ENCODE data around the gene ZNF586.
"Not testable (repeated sequence)": the region's sequence is repeated elsewhere in the genome, so short reads cannot be mapped to it uniquely, and the experiment has no call there.

The ZNF586 gene

GRCh38 chr19:57807541-57807940 is 38.1 kb downstream of the ZNF586 start:
- TF ChIP-seq, protein P1, sequence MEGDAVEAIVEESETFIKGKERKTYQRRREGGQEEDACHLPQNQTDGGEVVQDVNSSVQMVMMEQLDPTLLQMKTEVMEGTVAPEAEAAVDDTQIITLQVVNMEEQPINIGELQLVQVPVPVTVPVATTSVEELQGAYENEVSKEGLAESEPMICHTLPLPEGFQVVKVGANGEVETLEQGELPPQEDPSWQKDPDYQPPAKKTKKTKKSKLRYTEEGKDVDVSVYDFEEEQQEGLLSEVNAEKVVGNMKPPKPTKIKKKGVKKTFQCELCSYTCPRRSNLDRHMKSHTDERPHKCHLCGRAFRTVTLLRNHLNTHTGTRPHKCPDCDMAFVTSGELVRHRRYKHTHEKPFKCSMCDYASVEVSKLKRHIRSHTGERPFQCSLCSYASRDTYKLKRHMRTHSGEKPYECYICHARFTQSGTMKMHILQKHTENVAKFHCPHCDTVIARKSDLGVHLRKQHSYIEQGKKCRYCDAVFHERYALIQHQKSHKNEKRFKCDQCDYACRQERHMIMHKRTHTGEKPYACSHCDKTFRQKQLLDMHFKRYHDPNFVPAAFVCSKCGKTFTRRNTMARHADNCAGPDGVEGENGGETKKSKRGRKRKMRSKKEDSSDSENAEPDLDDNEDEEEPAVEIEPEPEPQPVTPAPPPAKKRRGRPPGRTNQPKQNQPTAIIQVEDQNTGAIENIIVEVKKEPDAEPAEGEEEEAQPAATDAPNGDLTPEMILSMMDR (IDR thresholded peaks at IDR 0.05; ENCODE audit: control extremely low read depth, extremely low read depth, low read depth, missing control alignments), result no peak
- POLR2A ChIA-PET, result interaction anchor here (0.6 kb wide), 1 partner anchor 36 kb away, joined by 4 read pairs; no protein-coding TSS in a partner anchor

GRCh38 chr19:57810410-57811295 is 41.2 kb downstream of the ZNF586 start:
- CTCF ChIA-PET, result not testable (repeated sequence)

More at GRCh38 chr19:57807541-57807940, 38.1 kb downstream of the ZNF586 start:
- CTCF ChIA-PET, result no interaction called here
- no peak for DNase-seq (ENCODE audit: extremely low spot score)

DNA sequence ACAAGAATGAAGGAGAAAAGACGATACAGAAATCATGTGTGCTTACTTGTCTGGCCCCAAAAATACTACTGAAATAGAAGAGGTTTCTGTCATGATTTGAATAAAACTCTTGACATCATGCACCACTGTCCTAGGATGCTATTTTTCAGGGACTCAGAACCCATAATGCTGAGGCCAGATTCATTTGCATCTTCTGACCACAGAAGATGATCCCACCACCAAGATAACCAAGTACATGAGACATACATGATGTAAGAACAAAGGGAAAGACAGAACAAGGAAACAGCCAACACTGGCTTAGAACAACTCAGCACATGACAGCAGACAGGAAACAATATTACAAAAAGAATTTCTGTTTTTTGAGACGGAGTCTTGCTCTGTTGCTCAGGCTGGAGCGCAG is 42.8 kb downstream of the ZNF586 start:
- TF ChIP-seq, protein P1 (IDR thresholded peaks at IDR 0.05; ENCODE audit: control extremely low read depth, extremely low read depth, low read depth, missing control alignments), result no peak
- ChIA-PET POLR2A (interaction anchor here (0.6 kb wide), 3 partner anchors 36 to 138 kb away, joined by 3 to 4 read pairs (median 4); no protein-coding TSS in a partner anchor), CTCF (no interaction called here)
- peak; percentile 32 for DNase-seq (ENCODE audit: extremely low spot score)

More at GRCh38 chr19:57810410-57811295, 41.2 kb downstream of the ZNF586 start:
- POLR2A ChIA-PET, result interaction anchor here (0.6 kb wide), 1 partner anchor 382 kb away, joined by 3 read pairs; no protein-coding TSS in a partner anchor
- not testable (repeated sequence) for DNase-seq (ENCODE audit: extremely low spot score)

DNA sequence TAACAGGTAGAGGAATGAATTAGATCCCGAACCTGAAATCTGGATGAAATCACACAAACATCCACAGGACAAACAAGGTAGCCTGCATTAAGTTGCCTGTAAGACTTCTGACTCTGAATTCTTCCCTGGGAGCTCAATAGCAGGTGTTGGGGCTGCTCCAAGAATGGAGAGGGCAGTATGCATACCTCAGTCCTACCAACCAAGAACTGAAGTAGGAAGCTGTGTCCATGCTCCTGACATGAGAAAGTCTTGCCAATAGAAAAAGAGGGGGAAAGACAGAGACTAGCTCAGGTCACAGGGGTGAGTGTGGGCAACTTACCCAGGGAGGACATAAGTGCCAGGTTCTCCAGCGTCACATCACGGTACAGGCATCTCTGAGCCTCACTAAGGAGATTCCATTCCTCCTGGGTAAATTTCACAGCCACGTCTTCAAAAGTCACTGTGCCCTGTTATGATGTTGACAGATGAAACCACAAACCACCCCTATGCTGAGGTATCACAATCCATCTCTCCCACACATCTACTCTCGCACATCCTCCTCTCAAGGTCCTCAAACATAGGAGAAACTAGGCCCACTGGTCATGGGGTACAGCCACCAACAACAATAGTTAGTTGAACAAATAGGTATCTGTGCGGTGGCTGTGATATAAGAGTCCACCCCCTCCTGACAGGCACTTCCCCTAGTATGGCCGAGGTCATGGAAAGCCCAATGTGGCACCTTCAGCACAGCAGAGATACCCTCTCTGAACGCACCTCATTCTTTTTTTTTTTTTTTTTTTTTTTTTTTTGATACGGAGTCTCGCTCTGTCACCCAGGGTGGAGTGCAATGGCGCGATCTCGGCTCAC is 43.7 kb downstream of the ZNF586 start:
- ChIA-PET POLR2A (interaction anchor here (0.7 kb wide), 1 partner anchor 49 kb away, joined by 6 read pairs; no protein-coding TSS in a partner anchor), CTCF (interaction anchor here (1.5 to 2.2 kb wide), 2 partner anchors 8 to 45 kb away, joined by 3 to 5 read pairs; no protein-coding TSS in a partner anchor)
- not testable (repeated sequence) for DNase-seq (ENCODE audit: extremely low spot score)

DNA sequence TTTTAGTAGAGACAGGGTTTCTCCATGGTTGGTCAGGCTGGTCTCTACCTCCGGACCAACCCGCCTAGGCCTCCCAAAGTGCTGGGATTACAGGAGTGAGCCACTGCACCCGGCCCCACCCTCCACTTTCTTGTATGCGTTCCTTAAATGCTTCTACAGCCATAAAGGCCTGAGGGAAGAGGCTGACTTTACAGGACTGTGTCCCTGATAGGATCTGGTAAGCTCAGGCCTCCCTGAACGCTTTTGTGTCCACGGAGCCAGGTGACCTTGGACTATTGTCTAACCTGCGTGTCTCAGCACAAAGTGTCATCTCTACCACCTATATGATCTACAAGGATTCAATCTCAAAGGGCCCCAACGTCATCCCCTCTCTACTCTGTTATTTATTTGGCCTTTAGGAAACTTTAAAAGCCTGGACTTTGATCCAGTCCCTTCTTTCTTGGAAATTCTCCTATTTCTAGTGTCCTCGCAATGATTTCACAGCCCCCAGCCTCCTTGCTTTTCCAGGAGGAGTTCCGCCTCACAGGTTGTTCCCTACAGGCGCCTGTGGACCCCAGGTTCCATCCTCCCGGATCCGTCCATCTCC is 44.5 kb downstream of the ZNF586 start:
- ChIA-PET CTCF (interaction anchor here (1.2 to 2.2 kb wide), 3 partner anchors 8 to 46 kb away, joined by 3 to 5 read pairs (median 3); partner anchors contain the start of gene ZNF587B), POLR2A (interaction anchor here (0.7 kb wide), 1 partner anchor 48 kb away, joined by 6 read pairs; no protein-coding TSS in a partner anchor)
- TF ChIP-seq, protein P1 (IDR thresholded peaks at IDR 0.05; ENCODE audit: control extremely low read depth, extremely low read depth, low read depth, missing control alignments), result no peak
- DNase-seq (ENCODE audit: extremely low spot score), result no peak

- peak; percentile 84 for DNase-seq (ENCODE audit: extremely low spot score)
- ChIA-PET CTCF (interaction anchor here (1.1 to 2.2 kb wide), 4 partner anchors 9 to 46 kb away, joined by 3 to 5 read pairs (median 3); partner anchors contain the start of gene ZNF587B), POLR2A (interaction anchor here (1.0 kb wide), 2 partner anchors 14 to 548 kb away, joined by 3 to 5 read pairs; partner anchors contain the start of gene ZNF497)
- TF ChIP-seq, protein P1 (IDR thresholded peaks at IDR 0.05; ENCODE audit: control extremely low read depth, extremely low read depth, low read depth, missing control alignments), result no peak
Measured at GRCh38 chr19:57814505-57815246, 45.2 kb downstream of the ZNF586 start, which contains the start of gene ZNF552. Gene ZNF552 (minus strand): TSS chr19:57814913. CDS start chr19:57814743, 170 bp downstream.
